ENCODE data around the gene FRMPD2.

The FRMPD2 gene

GRCh38 chr10:48236199-48236621 is 38.3 kb downstream of the FRMPD2 start:
- no peak overlapping the region for H3K4me3 ChIP-seq (ENCODE audit: low read depth, low read length)
- H3K4me1 ChIP-seq, result no peaks in the 10 kb centered on the region
- no peaks in the 10 kb centered on the region for H3K27me3 ChIP-seq
- DNase-seq, result no peak
- no peaks in the 10 kb centered on the region for H3K36me3 ChIP-seq
- no peaks in the 10 kb centered on the region for H3K9me3 ChIP-seq
- TF ChIP-seq CTCF (IDR thresholded peaks at IDR 0.05; ENCODE audit: low read depth, low read length), result no peak

GRCh38 chr10:48235501-48235900 is 39.0 kb downstream of the FRMPD2 start:
- Histone ChIP-seq H3K4me1 (no peaks in the 10 kb centered on the region), H3K36me3 (no peaks in the 10 kb centered on the region), H3K4me3 (ENCODE audit: low read depth, low read length) (no peak overlapping the region), H3K9me3 (no peaks in the 10 kb centered on the region), H3K27me3 (no peaks in the 10 kb centered on the region)
- no peak for DNase-seq
- TF ChIP-seq CTCF (IDR thresholded peaks at IDR 0.05; ENCODE audit: low read depth, low read length), result no peak

GRCh38 chr10:48234787-48235186 is 39.7 kb downstream of the FRMPD2 start:
- H3K27me3 ChIP-seq, result no peaks in the 10 kb centered on the region
- no peaks in the 10 kb centered on the region for H3K36me3 ChIP-seq
- H3K4me1 ChIP-seq, result no peaks in the 10 kb centered on the region
- TF ChIP-seq CTCF (IDR thresholded peaks at IDR 0.05; ENCODE audit: low read depth, low read length), result no peak
- H3K9me3 ChIP-seq, result no peaks in the 10 kb centered on the region
- H3K4me3 ChIP-seq (ENCODE audit: low read depth, low read length), result no peak overlapping the region
- DNase-seq, result no peak

- H3K36me3 ChIP-seq, result no peaks in the 10 kb centered on the region
- H3K9me3 ChIP-seq, result no peaks in the 10 kb centered on the region
- H3K27me3 ChIP-seq, result no peaks in the 10 kb centered on the region
- no peaks in the 10 kb centered on the region for H3K4me1 ChIP-seq
- no peak for TF ChIP-seq CTCF (IDR thresholded peaks at IDR 0.05; ENCODE audit: low read depth, low read length)
- DNase-seq, result no peak
- H3K4me3 ChIP-seq (ENCODE audit: low read depth, low read length), result no peak overlapping the region
Measured at GRCh38 chr10:48234295-48234694, 40.2 kb downstream of the FRMPD2 start.

- Histone ChIP-seq H3K9me3 (no peaks in the 10 kb centered on the region), H3K27me3 (peaks cover under 1% of the 10 kb centered on the region; the same call in 1 of the 2 replicates), H3K4me1 (no peaks in the 10 kb centered on the region), H3K4me3 (ENCODE audit: low read depth, low read length) (no peak overlapping the region), H3K36me3 (no peaks in the 10 kb centered on the region)
- 0 out of 2 replicates have a peak, but pooled peaks have one; percentile 3 for TF ChIP-seq CTCF (IDR thresholded peaks at IDR 0.05; ENCODE audit: low read depth, low read length)
- no peak for DNase-seq
Measured at GRCh38 chr10:48233559-48234005, 40.9 kb downstream of the FRMPD2 start.

GRCh38 chr10:48232717-48233447 is 41.6 kb downstream of the FRMPD2 start:
- H3K27me3 ChIP-seq, result peaks cover 3% of the 10 kb centered on the region; the same call in 1 of the 2 replicates
- H3K4me1 ChIP-seq, result no peaks in the 10 kb centered on the region
- H3K9me3 ChIP-seq, result no peaks in the 10 kb centered on the region
- H3K36me3 ChIP-seq, result no peaks in the 10 kb centered on the region
- no peak for TF ChIP-seq CTCF (IDR thresholded peaks at IDR 0.05; ENCODE audit: low read depth, low read length)
- no peak for DNase-seq
- H3K4me3 ChIP-seq (ENCODE audit: low read depth, low read length), result no peak overlapping the region
